Tibial nerve (tissue), 4 donors: ENCODE measurements around the gene MRPS10.
"Not testable (repeated sequence)": the region's sequence is repeated elsewhere in the genome, so short reads cannot be mapped to it uniquely, and the experiment has no call there.

ENCODE experiments used
- EP300 ChIP-seq, 2 donors: sonication (generic); formaldehyde crosslinking; IDR thresholded peaks; one replicate each; pipeline ENCODE4 v1.6.1; 2017; ENCODE audit warnings: antibody characterized with exemption in 2 of 2, mild to moderate bottlenecking in 1 of 2
- POLR2A ChIP-seq, 2 donors: fragments of 450-650 bp; IDR thresholded peaks; one replicate each; pipeline ENCODE4 v1.6.1; 2017; ENCODE audit warnings: antibody characterized with exemption in 2 of 2, mild to moderate bottlenecking in 2 of 2, moderate library complexity in 2 of 2
- TF ChIP-seq, protein P1 (sequence below), 5 experiments: fragments of 200-600 bp in 3 of 5; fragments of 450-650 bp in 2 of 5; sonication (generic) in 3 of 5; IDR thresholded peaks; one replicate each; pipeline ENCODE4 v1.5.1; 2016 to 2019; ENCODE audit warnings: antibody characterized with exemption in 5 of 5, mild to moderate bottlenecking in 3 of 5, moderate library complexity in 2 of 5

DNA sequence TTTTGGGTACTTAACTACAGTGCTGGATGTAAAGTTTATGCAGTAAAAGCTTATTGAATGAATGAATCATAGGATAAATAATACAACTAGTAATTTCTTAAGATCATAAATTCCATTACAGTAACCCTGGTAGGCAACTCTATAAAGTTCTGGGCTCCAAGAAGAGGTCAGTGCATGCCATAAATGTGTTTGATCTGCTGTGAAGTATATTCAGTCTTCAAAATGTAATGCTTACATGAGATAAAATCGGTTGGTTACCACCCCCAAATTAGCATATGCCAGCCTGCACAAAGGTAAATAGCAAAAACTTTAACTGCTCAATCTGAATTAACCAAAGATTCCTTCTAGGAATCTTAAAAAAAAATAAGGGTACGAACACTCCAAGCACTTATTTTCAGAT, 10.1 kb downstream of the MRPS10 start:
- TF ChIP-seq, protein P1, sequence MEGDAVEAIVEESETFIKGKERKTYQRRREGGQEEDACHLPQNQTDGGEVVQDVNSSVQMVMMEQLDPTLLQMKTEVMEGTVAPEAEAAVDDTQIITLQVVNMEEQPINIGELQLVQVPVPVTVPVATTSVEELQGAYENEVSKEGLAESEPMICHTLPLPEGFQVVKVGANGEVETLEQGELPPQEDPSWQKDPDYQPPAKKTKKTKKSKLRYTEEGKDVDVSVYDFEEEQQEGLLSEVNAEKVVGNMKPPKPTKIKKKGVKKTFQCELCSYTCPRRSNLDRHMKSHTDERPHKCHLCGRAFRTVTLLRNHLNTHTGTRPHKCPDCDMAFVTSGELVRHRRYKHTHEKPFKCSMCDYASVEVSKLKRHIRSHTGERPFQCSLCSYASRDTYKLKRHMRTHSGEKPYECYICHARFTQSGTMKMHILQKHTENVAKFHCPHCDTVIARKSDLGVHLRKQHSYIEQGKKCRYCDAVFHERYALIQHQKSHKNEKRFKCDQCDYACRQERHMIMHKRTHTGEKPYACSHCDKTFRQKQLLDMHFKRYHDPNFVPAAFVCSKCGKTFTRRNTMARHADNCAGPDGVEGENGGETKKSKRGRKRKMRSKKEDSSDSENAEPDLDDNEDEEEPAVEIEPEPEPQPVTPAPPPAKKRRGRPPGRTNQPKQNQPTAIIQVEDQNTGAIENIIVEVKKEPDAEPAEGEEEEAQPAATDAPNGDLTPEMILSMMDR (IDR thresholded peaks at IDR 0.05): not testable (repeated sequence)
- not testable (repeated sequence) for TF ChIP-seq EP300, POLR2A (IDR thresholded peaks at IDR 0.05)
